PC-3 (cell line): ENCODE results near the gene KCNQ5.

Experiments
- EZH2phosphoT487 ChIP-seq: fragments of 300-600 bp; sonication (generic); IDR thresholded peaks from 2 replicates; pipeline ENCODE4 v1.6.1; 2018; ENCODE audit warnings: mild to moderate bottlenecking, antibody characterized with exemption, low read length, borderline replicate concordance
- TF ChIP-seq, protein P1 (sequence below): fragments of 300-600 bp; sonication (generic); conservative IDR thresholded peaks from 2 replicates; pipeline ENCODE4 v1.5.1; 2017; ENCODE audit warnings: antibody characterized with exemption, low read depth, mild to moderate bottlenecking, low read length

DNA sequence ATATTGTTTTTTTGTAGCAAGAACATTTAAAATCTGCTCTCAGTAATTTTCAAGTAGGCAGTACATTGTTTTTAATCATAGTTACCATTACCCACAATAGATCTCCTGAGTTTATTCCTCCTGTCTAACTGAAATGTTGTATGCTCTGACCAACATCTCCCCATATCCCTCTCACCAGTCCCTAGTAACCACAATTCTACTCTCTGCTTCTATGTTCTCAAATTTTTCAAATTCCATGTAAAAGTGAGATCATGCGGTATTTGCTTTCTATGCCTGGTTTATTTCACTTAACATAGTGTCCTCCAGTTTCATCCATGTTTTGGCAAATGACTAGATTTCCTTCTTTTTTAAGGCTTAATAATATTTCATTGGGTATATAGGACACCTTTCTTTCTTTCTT lies 300.5 kb downstream of the KCNQ5 start:
- TF ChIP-seq, protein P1, sequence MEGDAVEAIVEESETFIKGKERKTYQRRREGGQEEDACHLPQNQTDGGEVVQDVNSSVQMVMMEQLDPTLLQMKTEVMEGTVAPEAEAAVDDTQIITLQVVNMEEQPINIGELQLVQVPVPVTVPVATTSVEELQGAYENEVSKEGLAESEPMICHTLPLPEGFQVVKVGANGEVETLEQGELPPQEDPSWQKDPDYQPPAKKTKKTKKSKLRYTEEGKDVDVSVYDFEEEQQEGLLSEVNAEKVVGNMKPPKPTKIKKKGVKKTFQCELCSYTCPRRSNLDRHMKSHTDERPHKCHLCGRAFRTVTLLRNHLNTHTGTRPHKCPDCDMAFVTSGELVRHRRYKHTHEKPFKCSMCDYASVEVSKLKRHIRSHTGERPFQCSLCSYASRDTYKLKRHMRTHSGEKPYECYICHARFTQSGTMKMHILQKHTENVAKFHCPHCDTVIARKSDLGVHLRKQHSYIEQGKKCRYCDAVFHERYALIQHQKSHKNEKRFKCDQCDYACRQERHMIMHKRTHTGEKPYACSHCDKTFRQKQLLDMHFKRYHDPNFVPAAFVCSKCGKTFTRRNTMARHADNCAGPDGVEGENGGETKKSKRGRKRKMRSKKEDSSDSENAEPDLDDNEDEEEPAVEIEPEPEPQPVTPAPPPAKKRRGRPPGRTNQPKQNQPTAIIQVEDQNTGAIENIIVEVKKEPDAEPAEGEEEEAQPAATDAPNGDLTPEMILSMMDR, result no peak
- TF ChIP-seq EZH2phosphoT487, result no peak
